ENCODE data around the gene PRDM16. TPM values are rescaled to one million over a fixed set of nuclear protein-coding genes. Genes with fewer than 3 reads are reported as not detected.

PRDM16 gene
- total RNA-seq, 1 experiment from 2014 or later, result 6.1 TPM

DNA sequence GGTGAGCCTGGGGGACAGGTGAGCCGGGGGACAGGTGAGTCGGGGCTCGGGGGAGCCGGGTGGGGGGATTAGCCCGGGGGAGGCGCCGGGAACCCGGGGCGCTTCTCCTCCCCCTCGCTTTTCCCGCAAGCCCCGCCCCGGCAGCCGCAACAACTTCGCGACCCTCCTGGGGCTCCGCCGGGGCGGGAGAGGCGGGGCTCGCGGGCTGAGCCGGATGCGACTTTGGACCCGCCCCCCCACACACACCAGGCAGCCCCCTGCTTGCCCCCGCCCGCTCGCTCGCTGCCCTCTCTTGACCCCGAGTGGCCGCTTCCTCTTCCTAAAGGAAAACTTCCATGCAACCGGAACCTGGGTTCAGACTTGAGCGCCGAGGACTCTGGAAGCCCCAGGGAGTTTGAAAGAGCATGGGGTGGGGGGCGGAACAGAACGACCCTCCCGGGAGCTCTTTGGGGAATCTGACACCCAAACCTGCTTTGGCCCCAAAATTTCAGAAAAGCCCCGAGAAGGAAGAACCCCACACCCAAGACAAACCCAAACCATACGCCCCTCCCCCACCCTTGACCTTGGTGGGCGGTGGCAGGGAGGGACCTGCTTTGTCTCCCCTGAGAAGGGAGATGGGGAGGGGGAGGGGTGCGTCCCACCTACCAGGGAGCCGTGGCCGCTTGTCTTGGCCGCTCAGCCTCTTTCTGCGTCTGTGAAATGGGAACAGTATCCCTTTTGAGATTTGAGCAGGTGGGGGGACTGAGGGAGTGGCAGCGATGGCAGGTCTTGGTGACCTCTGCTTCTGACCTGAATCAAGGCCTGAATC lies 386.0 kb downstream of the PRDM16 start:
- no peak for DNase-seq (ENCODE audit: low read depth, low spot score)
- POLR2A ChIA-PET, result no interaction called here
- peak overlapping the region; percentile 99 for H3K4me2 ChIP-seq (ENCODE audit: low read length)

DNA sequence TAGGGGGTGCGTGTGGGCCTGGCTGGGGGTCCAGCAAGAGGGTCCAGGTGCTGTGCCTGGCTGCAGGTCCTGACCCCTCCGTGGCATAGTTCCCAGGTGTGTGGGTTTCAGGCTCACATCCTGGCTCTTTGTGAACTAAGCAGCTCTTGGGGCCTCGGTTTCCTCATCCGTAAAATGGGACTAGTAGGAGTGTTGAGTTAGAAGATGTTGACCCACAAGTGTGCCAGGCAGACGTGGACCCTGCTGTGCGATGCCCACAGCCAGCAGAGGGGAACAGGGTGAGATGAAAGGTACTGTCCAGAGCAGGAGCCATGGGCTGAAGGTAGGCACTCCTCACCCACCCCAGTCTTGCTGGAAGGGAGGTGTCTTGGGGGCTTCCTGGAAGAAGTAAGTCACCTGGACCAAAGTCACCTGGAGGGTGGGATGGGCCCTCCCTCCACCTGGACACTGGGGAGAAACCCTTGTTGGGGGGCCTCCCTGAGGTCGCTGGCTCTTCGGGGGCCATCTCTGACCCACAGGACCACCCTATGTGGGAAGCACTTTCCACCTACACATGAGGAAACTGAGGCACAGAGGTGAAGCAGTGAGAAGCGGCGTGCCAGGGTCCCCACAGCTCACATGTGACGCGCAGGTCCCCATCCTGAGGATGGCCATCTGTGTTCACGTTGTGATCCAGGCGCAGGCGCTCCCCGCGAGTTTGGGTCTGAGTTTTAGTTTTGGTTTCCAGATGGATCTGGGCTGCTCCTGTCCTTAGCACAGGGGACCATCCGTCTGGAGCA lies 386.9 kb downstream of the PRDM16 start:
- Histone ChIP-seq H3K9me3 (ENCODE audit: control insufficient read depth in 1 of 2, insufficient read depth in 1 of 2, low read depth in 1 of 2, low read length in 2 of 2) (no peaks in the 10 kb centered on the region), H3K79me2 (ENCODE audit: insufficient read depth, low read length) (peaks cover 15% of the 10 kb centered on the region), H3K4me3 (replicated peaks in 1 of 2; ENCODE audit: low read depth in 1 of 2, low read length in 2 of 2) (peak overlapping the region; percentile 63 to 84), H3K4me2 (ENCODE audit: low read length) (peak overlapping the region; percentile 99), H3K4me1 (ENCODE audit: control insufficient read depth in 1 of 2, insufficient read depth in 2 of 2, low read length in 2 of 2) (peaks cover 28 to 46% of the 10 kb centered on the region in 2 experiments), H3K36me3 (ENCODE audit: control insufficient read depth in 1 of 2, insufficient read depth in 2 of 2, low read length in 2 of 2) (no peaks in the 10 kb centered on the region), H3K9ac (ENCODE audit: low read length) (peak overlapping the region; percentile 75), H4K20me1 (ENCODE audit: insufficient read depth) (no peaks in the 10 kb centered on the region), H3K27me3 (ENCODE audit: insufficient read depth, low read length) (no peaks in the 10 kb centered on the region), H3K27ac (ENCODE audit: low read depth, low read length) (peak overlapping the region; percentile 80; the same call in 1 of the 2 replicates), H2AFZ (ENCODE audit: low read depth, low read length, poor library complexity, severe bottlenecking) (no peak overlapping the region), H3K9me2 (ENCODE audit: insufficient read depth) (no peaks in the 10 kb centered on the region)
- DNase-seq (ENCODE audit: low read depth, low spot score) (no peak), ATAC-seq (no peak)
- CTCF ChIA-PET, result no interaction called here
- intact Hi-C loops (cut with micrococcal nuclease), result no loop called here
- POLR2A ChIA-PET, result no interaction called here
- RAD21 ChIA-PET (ENCODE audit: low non-redundant PET in 1 of 2, low total read pairs in 2 of 2, uncharacterized antibody in 2 of 2, unreplicated experiment in 2 of 2), result no interaction called here
- BruUV-seq (replicated peaks), result no TSS peak
- TF ChIP-seq ELF1 (IDR thresholded peaks at IDR 0.05; ENCODE audit: borderline replicate concordance, low read depth), result no peak

More for the DNA sequence above, 386.0 kb downstream of the PRDM16 start:
- no peak for TF ChIP-seq ZNF274 (IDR thresholded peaks at IDR 0.05; ENCODE audit: low read depth, low read length)
- TF ChIP-seq, protein P1, sequence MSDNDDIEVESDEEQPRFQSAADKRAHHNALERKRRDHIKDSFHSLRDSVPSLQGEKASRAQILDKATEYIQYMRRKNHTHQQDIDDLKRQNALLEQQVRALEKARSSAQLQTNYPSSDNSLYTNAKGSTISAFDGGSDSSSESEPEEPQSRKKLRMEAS (IDR thresholded peaks at IDR 0.05), result no peak
- no peak for TF ChIP-seq TCF7L2 (IDR thresholded peaks at IDR 0.05; ENCODE audit: borderline replicate concordance, extremely low read depth, insufficient read depth, insufficient read length)
- TF ChIP-seq EGR1 (IDR thresholded peaks at IDR 0.05; ENCODE audit: low read depth), result no peak
- TF ChIP-seq, protein P2, sequence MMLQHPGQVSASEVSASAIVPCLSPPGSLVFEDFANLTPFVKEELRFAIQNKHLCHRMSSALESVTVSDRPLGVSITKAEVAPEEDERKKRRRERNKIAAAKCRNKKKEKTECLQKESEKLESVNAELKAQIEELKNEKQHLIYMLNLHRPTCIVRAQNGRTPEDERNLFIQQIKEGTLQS (IDR thresholded peaks at IDR 0.05), result no peak
- Histone ChIP-seq H3K79me2 (ENCODE audit: insufficient read depth, low read length) (peaks cover 15% of the 10 kb centered on the region), H2AFZ (ENCODE audit: low read depth, low read length, poor library complexity, severe bottlenecking) (no peak overlapping the region), H3K9me2 (ENCODE audit: insufficient read depth) (no peaks in the 10 kb centered on the region), H3K9me3 (ENCODE audit: control insufficient read depth in 1 of 2, insufficient read depth in 1 of 2, low read depth in 1 of 2, low read length in 2 of 2) (no peaks in the 10 kb centered on the region), H3K27me3 (ENCODE audit: insufficient read depth, low read length) (no peaks in the 10 kb centered on the region), H3K4me1 (ENCODE audit: control insufficient read depth in 1 of 2, insufficient read depth in 2 of 2, low read length in 2 of 2) (peaks cover 21 to 37% of the 10 kb centered on the region in 2 experiments), H3K9ac (ENCODE audit: low read length) (peak overlapping the region; percentile 75), H3K4me3 (replicated peaks in 1 of 2; ENCODE audit: low read depth in 1 of 2, low read length in 2 of 2) (peak overlapping the region; percentile 63 to 84), H3K27ac (ENCODE audit: low read depth, low read length) (peak overlapping the region; percentile 80), H3K36me3 (ENCODE audit: control insufficient read depth in 1 of 2, insufficient read depth in 2 of 2, low read length in 2 of 2) (no peaks in the 10 kb centered on the region), H4K20me1 (ENCODE audit: insufficient read depth) (no peaks in the 10 kb centered on the region)
- RAD21 ChIA-PET (ENCODE audit: low non-redundant PET in 1 of 2, low total read pairs in 2 of 2, uncharacterized antibody in 2 of 2, unreplicated experiment in 2 of 2), result no interaction called here
- ATAC-seq, result peak; percentile 53
- intact Hi-C loops (cut with micrococcal nuclease), result loop anchor here (5.0 kb wide), 3 partner anchors 267 to 402 kb away; partner anchors contain the start of genes CEP104 and DFFB
- TSS peak; percentile 62 for BruUV-seq (replicated peaks)
- CTCF ChIA-PET, result no interaction called here
